GM18505 (cell line): ENCODE data around the gene OLFM3.

Experiments used
- ATAC-seq: cut with Tn5 transposase; IDR thresholded peaks from one replicate; pipeline ENCODE4 v1.9.1; 2021; ENCODE audit not compliant: unreplicated experiment
- POLR2A ChIP-seq: IDR thresholded peaks from 4 replicates; pipeline ENCODE4 v1.6.1; 2011; ENCODE audit warnings: borderline replicate concordance; ENCODE audit not compliant: insufficient read depth, insufficient read length; ENCODE audit errors: extremely low read depth

Gene OLFM3

GRCh38 chr1:101974599-101975274, 22.0 kb downstream of the OLFM3 start:
- no peak for ATAC-seq
- TF ChIP-seq POLR2A, result no peak

- no peak for ATAC-seq
- no peak for TF ChIP-seq POLR2A
Measured at GRCh38 chr1:101971304-101971703, 25.4 kb downstream of the OLFM3 start.

GRCh38 chr1:101967871-101968270, 28.9 kb downstream of the OLFM3 start:
- no peak for TF ChIP-seq POLR2A
- ATAC-seq, result no peak

GRCh38 chr1:101965341-101965740, 31.4 kb downstream of the OLFM3 start:
- no peak for TF ChIP-seq POLR2A

GRCh38 chr1:101964708-101965107, 32.0 kb downstream of the OLFM3 start:
- no peak for TF ChIP-seq POLR2A
- no peak for ATAC-seq

More at GRCh38 chr1:101965341-101965740, 31.4 kb downstream of the OLFM3 start:
- no peak for ATAC-seq

- ATAC-seq, result no peak
- no peak for TF ChIP-seq POLR2A
Measured at GRCh38 chr1:101960142-101960541, 36.6 kb downstream of the OLFM3 start.

- ATAC-seq, result no peak
- no peak for TF ChIP-seq POLR2A
Measured at GRCh38 chr1:101959456-101959855, 37.3 kb downstream of the OLFM3 start.

GRCh38 chr1:101957771-101958170, 39.0 kb downstream of the OLFM3 start:
- ATAC-seq, result no peak
- TF ChIP-seq POLR2A, result no peak

- no peak for TF ChIP-seq POLR2A
- ATAC-seq, result no peak
Measured at GRCh38 chr1:101953623-101954022, 43.1 kb downstream of the OLFM3 start.

GRCh38 chr1:101945884-101946283, 50.8 kb downstream of the OLFM3 start:
- no peak for TF ChIP-seq POLR2A

GRCh38 chr1:101943237-101943636, 53.5 kb downstream of the OLFM3 start:
- ATAC-seq, result no peak
- no peak for TF ChIP-seq POLR2A

More at GRCh38 chr1:101945884-101946283, 50.8 kb downstream of the OLFM3 start:
- no peak for ATAC-seq

- no peak for TF ChIP-seq POLR2A
- ATAC-seq, result no peak
Measured at GRCh38 chr1:101942516-101943193, 54.1 kb downstream of the OLFM3 start.

GRCh38 chr1:101938681-101939080, 58.0 kb downstream of the OLFM3 start:
- no peak for TF ChIP-seq POLR2A
- ATAC-seq, result no peak

- no peak for TF ChIP-seq POLR2A
- ATAC-seq, result no peak
Measured at GRCh38 chr1:101929343-101929742, 67.4 kb downstream of the OLFM3 start.
